GM12801 (cell line): ENCODE results near the gene SPATA25.

Experiments used
- CTCF ChIP-seq: IDR thresholded peaks from one replicate; pipeline ENCODE4 v1.5.1; 2011; ENCODE audit warnings: control low read depth; ENCODE audit not compliant: insufficient read length; ENCODE audit errors: extremely low read depth

The SPATA25 gene

GRCh38 chr20:45861221-45862075 lies 26.0 kb downstream of the SPATA25 start:
- no peak for TF ChIP-seq CTCF

- no peak for TF ChIP-seq CTCF
Observed at GRCh38 chr20:45860560-45861220, 26.7 kb downstream of the SPATA25 start.

- no peak for TF ChIP-seq CTCF
Observed at GRCh38 chr20:45859916-45860315, 27.5 kb downstream of the SPATA25 start.

- no peak for TF ChIP-seq CTCF
Observed at GRCh38 chr20:45857882-45858216, 29.6 kb downstream of the SPATA25 start.

GRCh38 chr20:45857114-45857881 lies 30.1 kb downstream of the SPATA25 start, which contains the start of the genes ACOT8 and ZSWIM3:
Gene ACOT8 (minus strand): TSS chr20:45857392. CDS start chr20:45857315, 77 bp downstream.
Gene ZSWIM3 (plus strand): TSS chr20:45857614. CDS start chr20:45857826, 212 bp downstream.
- no peak for TF ChIP-seq CTCF

GRCh38 chr20:45853484-45853883 lies 33.9 kb downstream of the SPATA25 start:
- TF ChIP-seq CTCF: no peak

- no peak for TF ChIP-seq CTCF
Observed at GRCh38 chr20:45852326-45852725, 35.1 kb downstream of the SPATA25 start.
